T-cell (primary cell): ENCODE data around the gene BCOR. TPM values are rescaled to one million over a fixed set of nuclear protein-coding genes. Genes with fewer than 3 reads are reported as not detected.

ENCODE experiments used
- ATAC-seq, 4 experiments: fragments of 200-7000 bp in 3 of 4; fragments of 150-1000 bp in 1 of 4; cut with Tn5 transposase; replicated peaks in 1 of 4; 1 replicate in 3 of 4; 2 replicates in 1 of 4; pipeline ENCODE4 v1.10.0; 2021; ENCODE audit warnings: moderate library complexity in 3 of 4, mild to moderate bottlenecking in 2 of 4, moderate number of reproducible peaks in 1 of 4
- CTCF ChIA-PET, 2 donors: fragments of 300-600 bp; sonication (Branson Sonifier 250); formaldehyde crosslinking; loops; one replicate each; lab custom pipeline; 2022; ENCODE audit warnings: antibody characterized with exemption in 2 of 2; lab: Charles Lee
- POLR2A ChIA-PET, 2 donors: fragments of 300-600 bp; sonication (Branson Sonifier 250); formaldehyde crosslinking; loops; one replicate each; lab custom pipeline; 2022; ENCODE audit warnings: antibody characterized with exemption in 2 of 2; lab: Charles Lee
- DNase-seq, 35 experiments: peaks; one replicate each; pipeline versions ENCODE4 v3.0.0 to v3.0.0-alpha.2; 2013 to 2023
- H3K27ac ChIP-seq: one replicate; pipeline ENCODE4 v1.5.1; 2013; ENCODE audit warnings: low read length
- H3K27me3 ChIP-seq, 2 experiments: replicated peaks in 1 of 2; 1 replicate in 1 of 2; 2 replicates in 1 of 2; pipeline versions ENCODE4 v1.6.1 to v1.7.0; 2013; ENCODE audit warnings: low read length in 1 of 2, mixed read lengths in 1 of 2; ENCODE audit not compliant: control insufficient read depth in 2 of 2, insufficient read depth in 2 of 2; ENCODE audit errors: extremely low read depth in 1 of 2
- H3K36me3 ChIP-seq, 2 donors: 1 replicate in 1 of 2; 2 replicates in 1 of 2; pipeline versions ENCODE4 v1.6.1 to v1.7.0; 2013; ENCODE audit warnings: low read length in 1 of 2; ENCODE audit not compliant: control insufficient read depth in 2 of 2, insufficient read depth in 1 of 2; ENCODE audit errors: extremely low read depth in 1 of 2
- H3K4me1 ChIP-seq, 2 experiments: 1 replicate in 1 of 2; 2 replicates in 1 of 2; pipeline versions ENCODE4 v1.6.1 to v1.7.0; 2013; ENCODE audit warnings: low read length in 2 of 2, mixed read lengths in 1 of 2; ENCODE audit not compliant: insufficient read depth in 2 of 2, control insufficient read depth in 1 of 2; ENCODE audit errors: extremely low read depth in 1 of 2
- H3K4me3 ChIP-seq, 2 donors: 1 replicate in 1 of 2; 2 replicates in 1 of 2; pipeline versions ENCODE4 v1.5.1 to v1.7.0; 2013; ENCODE audit warnings: mild to moderate bottlenecking in 2 of 2, low read length in 1 of 2, moderate library complexity in 1 of 2; ENCODE audit not compliant: control insufficient read depth in 1 of 2; ENCODE audit errors: extremely low read depth in 1 of 2
- H3K9me3 ChIP-seq: 2 replicates; pipeline ENCODE4 v1.7.0; 2013
- H3K27ac Mint-ChIP-seq, 2 donors: one replicate each; pipeline ENCODE4 v1.8.0; 2020 to 2021; ENCODE audit warnings: mild to moderate bottlenecking in 2 of 2, mixed read lengths in 2 of 2
- H3K27me3 Mint-ChIP-seq, 2 donors: one replicate each; pipeline ENCODE4 v1.8.0; 2021 to 2022; ENCODE audit warnings: mixed read lengths in 2 of 2
- H3K36me3 Mint-ChIP-seq: one replicate; pipeline ENCODE4 v1.8.0; 2021; ENCODE audit warnings: mixed read lengths
- H3K4me1 Mint-ChIP-seq, 3 donors: one replicate each; pipeline ENCODE4 v1.8.0; 2020 to 2022; ENCODE audit warnings: mixed read lengths in 3 of 3, mild to moderate bottlenecking in 1 of 3
- H3K4me3 Mint-ChIP-seq, 3 donors: one replicate each; pipeline ENCODE4 v1.8.0; 2020 to 2022; ENCODE audit warnings: mild to moderate bottlenecking in 3 of 3, mixed read lengths in 3 of 3, moderate library complexity in 3 of 3
- H3K9me3 Mint-ChIP-seq, 3 donors: one replicate each; pipeline ENCODE4 v1.8.0; 2020 to 2022; ENCODE audit warnings: mixed read lengths in 3 of 3
- WGBS: methylation state at CpG from one replicate; pipeline ENCODE4 v1.1.5; 2013; ENCODE audit warnings: missing lambda C conversion rate; ENCODE audit not compliant: insufficient coverage; 5-methylcytosine and 5-hydroxymethylcytosine counted together
- total RNA-seq, 35 experiments: library from RNA in 6 of 35; stranded (reverse) in 6 of 35; fragments of 120-200 nt in 1 of 35; gene quantifications; one replicate each; pipeline versions ENCODE4 v1.2.1 to v1.2.4 and lab custom pipeline; 2013 to 2026

The BCOR gene
- total RNA-seq, 5 donors from 2014 or later (not counting 1 experiment from before 2014, with no cell fraction given): 24.4 to 49.2 (median 42.2) TPM

DNA sequence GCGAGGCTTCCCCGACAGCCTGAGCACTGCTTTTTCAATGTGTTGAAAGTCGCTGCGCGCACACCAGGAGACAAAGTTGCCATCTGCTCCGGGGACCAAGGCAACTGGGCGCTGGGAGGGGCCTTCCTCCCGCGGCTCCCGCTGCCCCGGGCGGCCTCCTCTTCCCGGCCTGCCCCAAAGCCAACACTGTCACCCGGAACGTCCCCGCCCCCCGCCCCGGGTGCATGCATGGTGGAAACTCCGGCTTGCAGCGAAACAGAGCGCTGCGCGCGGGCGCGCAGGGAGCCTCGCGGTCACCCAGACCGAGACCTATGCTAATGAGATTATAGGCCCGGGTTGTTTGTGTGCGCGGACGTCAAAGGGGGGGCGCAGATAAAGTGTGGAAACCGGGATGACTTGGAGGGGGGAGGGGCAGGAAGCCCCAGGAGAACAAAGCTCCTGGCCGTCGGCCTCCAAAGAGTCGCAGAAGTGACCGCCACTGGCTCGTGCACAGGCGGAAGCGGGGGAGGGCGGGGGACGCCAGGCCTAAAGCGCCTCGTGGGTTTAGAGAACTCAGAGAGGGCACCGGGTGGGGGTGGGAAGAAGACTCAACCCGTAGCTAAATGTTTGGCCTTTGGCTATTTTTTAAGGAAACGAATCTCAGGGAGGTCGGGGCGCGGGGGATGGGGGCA lies 88.8 kb downstream of the BCOR start:
- Mint-ChIP-seq H3K4me3 (peak overlapping the region; percentile 43 to 67 (median 49)), H3K36me3 (no peaks in the 10 kb centered on the region), H3K27ac (no peak overlapping the region), H3K9me3 (no peaks in the 10 kb centered on the region), H3K27me3 (peaks cover 39 to 47% of the 10 kb centered on the region in 2 donors), H3K4me1 (peaks cover 30 to 39% (median 38%) of the 10 kb centered on the region in 3 donors)
- DNase-seq (peak in 2 of 35 experiments; percentile 8 to 33), ATAC-seq (no peak)
- peak overlapping the region; percentile 21 to 46 for H3K4me3 ChIP-seq
- H3K4me1 ChIP-seq: peaks cover 10 to 73% of the 10 kb centered on the region in 2 experiments
- ChIA-PET CTCF (interaction anchor here in 1 of 2 donors (0.6 kb wide), 1 partner anchor 67 kb away, joined by 3 read pairs; no protein-coding TSS in a partner anchor), POLR2A (interaction anchor here in 1 of 2 donors (0.5 kb wide), 1 partner anchor 168 kb away, joined by 15 read pairs; no protein-coding TSS in a partner anchor)
- 4% methylated on average over 15 of the region's 52 CpGs for WGBS
- no peak overlapping the region for H3K27ac ChIP-seq
- no peaks in the 10 kb centered on the region for H3K36me3 ChIP-seq
- no peaks in the 10 kb centered on the region for H3K9me3 ChIP-seq
- peaks cover 3 to 78% of the 10 kb centered on the region in 2 experiments for H3K27me3 ChIP-seq

DNA sequence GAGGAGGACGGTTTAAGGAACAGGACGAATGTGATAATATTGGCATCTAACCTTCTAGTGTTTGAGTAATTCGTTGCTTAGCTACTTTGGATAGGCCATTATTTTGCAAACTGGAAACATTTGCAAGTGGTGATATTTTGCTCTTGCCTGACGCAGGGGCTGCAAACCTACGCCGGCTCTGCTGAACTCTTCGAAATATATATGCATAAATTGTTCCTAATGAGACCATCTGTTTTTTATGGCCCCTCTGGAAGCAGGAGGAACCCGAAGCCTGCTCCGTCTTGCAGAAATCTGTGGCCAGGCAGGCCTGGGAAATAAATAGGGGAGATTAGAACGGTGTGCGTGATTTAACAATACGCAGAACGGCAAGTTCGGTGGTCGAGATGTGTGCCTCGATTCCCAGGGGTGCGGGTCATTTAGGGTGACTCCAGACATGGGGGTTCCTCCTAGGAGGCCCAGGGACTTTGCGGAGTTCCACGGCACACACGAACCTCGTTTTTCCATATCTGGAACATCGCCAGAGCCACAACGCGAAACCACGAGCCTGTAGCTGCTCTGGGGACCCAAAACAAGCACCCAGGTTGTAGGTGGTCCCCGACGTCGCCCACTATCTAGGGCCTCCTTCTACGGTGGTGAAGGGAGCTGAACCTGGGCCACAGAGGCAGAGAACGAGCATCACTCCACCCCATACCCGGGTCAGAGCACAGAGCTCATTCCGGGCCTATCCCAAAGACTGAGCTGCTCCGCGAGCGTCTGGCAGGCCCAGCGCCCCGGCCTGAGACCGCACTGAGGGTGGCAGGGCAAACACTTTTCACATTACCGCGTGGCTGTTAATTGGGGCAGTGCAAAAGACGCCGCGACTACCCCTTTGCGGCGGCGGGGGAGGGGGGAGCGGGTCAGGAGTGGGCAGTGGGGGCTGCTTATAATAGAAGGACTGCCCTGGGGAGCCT lies 89.7 kb downstream of the BCOR start:
- DNase-seq (no peak), ATAC-seq (no peak)
- peak overlapping the region in 1 of 3 donors; percentile 71 for H3K4me3 Mint-ChIP-seq
- Histone ChIP-seq H3K4me3 (no peak overlapping the region), H3K9me3 (no peaks in the 10 kb centered on the region), H3K27me3 (peaks cover 3 to 71% of the 10 kb centered on the region in 2 experiments), H3K27ac (no peak overlapping the region), H3K36me3 (no peaks in the 10 kb centered on the region), H3K4me1 (peaks cover 10 to 64% of the 10 kb centered on the region in 2 experiments)
- H3K4me1 Mint-ChIP-seq: peaks cover 30 to 39% (median 38%) of the 10 kb centered on the region in 3 donors
- H3K27me3 Mint-ChIP-seq: peaks cover 45 to 47% of the 10 kb centered on the region in 2 donors
- ChIA-PET POLR2A (interaction anchor here in 1 of 2 donors (0.5 kb wide), 1 partner anchor 169 kb away, joined by 15 read pairs; no protein-coding TSS in a partner anchor), CTCF (interaction anchor here in 1 of 2 donors (0.6 kb wide), 1 partner anchor 68 kb away, joined by 3 read pairs; no protein-coding TSS in a partner anchor)
- WGBS: 80% methylated on average over 22 of the region's 47 CpGs
- H3K36me3 Mint-ChIP-seq: no peaks in the 10 kb centered on the region
- no peaks in the 10 kb centered on the region for H3K9me3 Mint-ChIP-seq
- H3K27ac Mint-ChIP-seq: no peak overlapping the region

DNA sequence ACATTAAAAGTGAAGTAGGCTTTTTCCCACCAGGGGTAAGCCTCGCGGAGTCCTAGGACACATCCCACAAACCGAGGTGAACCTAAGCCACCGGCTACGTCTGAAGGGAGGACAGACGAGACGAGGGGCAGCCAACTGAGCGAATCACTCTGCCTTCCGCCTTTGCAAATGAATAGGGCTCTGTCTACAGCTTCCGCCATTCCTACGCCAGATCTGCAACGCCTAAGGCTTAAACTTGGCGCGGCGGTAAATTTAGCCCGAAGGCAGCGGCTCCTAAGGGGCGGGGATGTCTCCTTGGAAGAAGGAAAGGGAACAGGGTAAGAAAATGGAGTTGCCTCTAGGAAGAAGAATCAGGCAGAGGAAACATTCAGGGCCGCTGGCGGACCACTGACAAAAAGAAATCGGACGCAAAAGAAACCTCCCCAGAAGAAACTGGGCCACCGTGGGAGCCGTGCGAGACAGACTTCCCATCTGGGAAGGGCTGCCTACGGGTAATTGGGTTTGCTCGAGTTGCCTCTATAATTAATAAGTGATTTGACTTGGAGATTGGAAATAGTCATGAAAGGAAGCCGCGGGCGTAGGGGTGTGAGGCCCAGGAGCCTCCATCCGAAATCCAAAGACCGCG lies 90.5 kb downstream of the BCOR start:
- no peaks in the 10 kb centered on the region for H3K36me3 Mint-ChIP-seq
- Histone ChIP-seq H3K4me3 (no peak overlapping the region), H3K27ac (no peak overlapping the region), H3K36me3 (no peaks in the 10 kb centered on the region), H3K27me3 (peaks cover 3 to 63% of the 10 kb centered on the region in 2 experiments), H3K4me1 (peaks cover 7 to 56% of the 10 kb centered on the region in 2 experiments), H3K9me3 (no peaks in the 10 kb centered on the region)
- peaks cover 27 to 35% (median 34%) of the 10 kb centered on the region in 3 donors for H3K4me1 Mint-ChIP-seq
- CTCF ChIA-PET: no interaction called here
- peak overlapping the region in 2 of 3 donors; percentile 9 to 71 for H3K4me3 Mint-ChIP-seq
- DNase-seq (no peak), ATAC-seq (no peak)
- no peak overlapping the region for H3K27ac Mint-ChIP-seq
- WGBS: 88% methylated on average over 16 of the region's 33 CpGs
- POLR2A ChIA-PET: no interaction called here
- H3K9me3 Mint-ChIP-seq: no peaks in the 10 kb centered on the region
- H3K27me3 Mint-ChIP-seq: peaks cover 45% of the 10 kb centered on the region in 2 donors

DNA sequence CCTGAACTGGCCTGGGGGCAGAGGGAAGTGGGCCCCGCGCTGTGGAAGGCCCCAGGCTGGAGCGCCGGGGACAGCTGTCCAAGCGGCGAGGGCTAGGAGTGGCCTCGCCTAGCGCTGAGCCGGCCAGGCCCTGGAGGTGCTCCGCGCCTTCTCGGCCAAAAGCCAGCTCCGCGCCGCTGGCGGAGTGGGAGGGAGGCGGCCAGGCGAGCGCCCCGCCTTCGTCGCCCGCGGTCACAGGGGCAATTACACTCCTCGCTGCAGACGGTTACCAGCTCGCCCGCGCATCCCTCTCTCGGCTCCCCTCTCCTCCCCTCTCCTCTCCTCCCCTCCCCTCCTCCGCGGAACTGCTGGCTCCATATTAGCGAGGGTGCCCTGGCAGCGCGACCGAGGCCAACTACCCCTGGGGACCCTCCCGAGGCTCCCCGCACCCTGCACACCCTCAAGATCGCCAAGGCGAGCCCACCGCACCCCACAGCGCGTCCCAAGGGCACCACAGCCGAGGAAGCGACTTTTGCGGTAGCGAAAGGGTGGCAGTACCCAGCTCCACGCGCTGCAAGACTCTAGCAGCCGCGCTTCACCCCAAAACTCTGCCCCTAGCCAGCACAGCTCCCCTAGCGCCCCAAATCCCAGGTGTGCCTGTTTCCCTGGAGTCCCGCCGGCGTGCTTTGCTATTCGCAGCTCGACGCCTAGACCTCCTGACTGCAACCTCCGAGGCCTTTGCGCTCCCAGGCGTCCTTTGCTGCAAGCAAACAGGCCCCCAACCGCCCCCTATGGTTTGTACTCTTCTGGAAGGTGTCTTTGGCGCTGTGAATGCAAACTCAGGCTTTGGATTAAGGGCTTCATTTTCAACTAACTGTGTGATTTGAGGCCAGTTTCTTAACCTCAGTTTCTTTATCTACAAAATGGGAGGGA lies 91.4 kb downstream of the BCOR start:
- Histone ChIP-seq H3K27me3 (peaks cover under 1 to 57% of the 10 kb centered on the region in 2 experiments), H3K27ac (no peak overlapping the region), H3K36me3 (no peaks in the 10 kb centered on the region), H3K4me1 (peaks cover 6 to 47% of the 10 kb centered on the region in 2 experiments), H3K4me3 (peak overlapping the region in 1 of 2 donors; percentile 50), H3K9me3 (no peaks in the 10 kb centered on the region)
- DNase-seq (peak in 5 of 35 experiments; percentile 9 to 34 (median 20)), ATAC-seq (peak in 3 of 4 experiments; percentile 24 to 49 (median 38))
- Mint-ChIP-seq H3K4me1 (peaks cover 21 to 32% (median 28%) of the 10 kb centered on the region in 3 donors), H3K9me3 (no peaks in the 10 kb centered on the region), H3K4me3 (peak overlapping the region; percentile 34 to 71 (median 36)), H3K36me3 (no peaks in the 10 kb centered on the region), H3K27me3 (peaks cover 43 to 48% of the 10 kb centered on the region in 2 donors), H3K27ac (no peak overlapping the region)
- ChIA-PET CTCF (no interaction called here), POLR2A (interaction anchor here in 1 of 2 donors (0.7 kb wide), 1 partner anchor 106 kb away, joined by 3 read pairs; no protein-coding TSS in a partner anchor)
- WGBS: 9% methylated on average over 32 of the region's 63 CpGs

DNA sequence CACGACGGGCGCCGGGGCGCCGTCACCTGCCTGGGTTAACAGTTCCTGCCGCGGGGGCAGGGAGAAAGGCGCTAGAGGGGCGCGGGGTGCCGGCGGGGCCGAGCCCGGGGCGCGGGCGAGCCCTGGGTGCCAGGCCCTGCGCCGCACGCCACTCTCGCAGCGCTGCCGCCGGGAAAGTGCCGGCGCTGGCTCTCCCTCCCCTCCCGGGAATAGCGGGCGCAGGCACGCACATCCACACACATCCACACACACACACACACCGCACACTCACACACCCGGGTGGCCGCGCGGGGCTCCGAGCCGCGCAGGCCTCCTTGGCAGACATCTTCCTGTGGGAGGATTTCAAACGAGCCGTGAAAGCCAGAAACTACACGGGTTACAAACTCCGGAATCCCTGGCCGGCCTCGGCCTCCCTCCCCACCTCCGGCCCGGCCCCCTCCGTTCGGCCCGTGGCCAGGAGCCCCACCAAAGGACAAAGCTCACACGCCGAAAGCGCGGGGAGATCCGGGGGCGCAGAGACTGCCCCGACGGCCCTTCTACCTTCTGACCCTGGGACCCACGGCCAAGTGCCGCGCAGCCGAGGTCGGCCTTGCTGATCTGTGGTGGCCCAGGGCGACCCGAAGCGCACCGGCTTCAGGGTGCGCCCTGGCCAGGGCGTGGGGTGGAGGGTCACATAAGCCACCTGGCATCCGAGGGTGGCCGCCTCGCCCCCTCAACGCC lies 92.3 kb downstream of the BCOR start:
- Histone ChIP-seq H3K4me3 (peak overlapping the region; percentile 31 to 50), H3K27ac (no peak overlapping the region), H3K9me3 (no peaks in the 10 kb centered on the region), H3K36me3 (no peaks in the 10 kb centered on the region), H3K27me3 (peaks cover 0 to 51% of the 10 kb centered on the region in 2 experiments), H3K4me1 (peaks cover 4 to 39% of the 10 kb centered on the region in 2 experiments)
- POLR2A ChIA-PET: no interaction called here
- H3K4me3 Mint-ChIP-seq: peak overlapping the region; percentile 71 to 74 (median 71)
- CTCF ChIA-PET: interaction anchor here in 1 of 2 donors (0.6 kb wide), 1 partner anchor 44 kb away, joined by 8 read pairs; no protein-coding TSS in a partner anchor
- 9% methylated on average over 27 of the region's 73 CpGs for WGBS
- H3K27ac Mint-ChIP-seq: no peak overlapping the region
- H3K9me3 Mint-ChIP-seq: no peaks in the 10 kb centered on the region
- H3K27me3 Mint-ChIP-seq: peaks cover 35 to 50% of the 10 kb centered on the region in 2 donors
- ATAC-seq (peak; percentile 31 to 52 (median 36)), DNase-seq (peak in 3 of 35 experiments; percentile 5 to 17 (median 7))
- no peaks in the 10 kb centered on the region for H3K36me3 Mint-ChIP-seq
- H3K4me1 Mint-ChIP-seq: peaks cover 12 to 23% (median 19%) of the 10 kb centered on the region in 3 donors
